ENCODE data around the gene PLA2G4B.

- TF ChIP-seq POLR2A (IDR thresholded peaks at IDR 0.05): no peak
- TF ChIP-seq, protein P1, sequence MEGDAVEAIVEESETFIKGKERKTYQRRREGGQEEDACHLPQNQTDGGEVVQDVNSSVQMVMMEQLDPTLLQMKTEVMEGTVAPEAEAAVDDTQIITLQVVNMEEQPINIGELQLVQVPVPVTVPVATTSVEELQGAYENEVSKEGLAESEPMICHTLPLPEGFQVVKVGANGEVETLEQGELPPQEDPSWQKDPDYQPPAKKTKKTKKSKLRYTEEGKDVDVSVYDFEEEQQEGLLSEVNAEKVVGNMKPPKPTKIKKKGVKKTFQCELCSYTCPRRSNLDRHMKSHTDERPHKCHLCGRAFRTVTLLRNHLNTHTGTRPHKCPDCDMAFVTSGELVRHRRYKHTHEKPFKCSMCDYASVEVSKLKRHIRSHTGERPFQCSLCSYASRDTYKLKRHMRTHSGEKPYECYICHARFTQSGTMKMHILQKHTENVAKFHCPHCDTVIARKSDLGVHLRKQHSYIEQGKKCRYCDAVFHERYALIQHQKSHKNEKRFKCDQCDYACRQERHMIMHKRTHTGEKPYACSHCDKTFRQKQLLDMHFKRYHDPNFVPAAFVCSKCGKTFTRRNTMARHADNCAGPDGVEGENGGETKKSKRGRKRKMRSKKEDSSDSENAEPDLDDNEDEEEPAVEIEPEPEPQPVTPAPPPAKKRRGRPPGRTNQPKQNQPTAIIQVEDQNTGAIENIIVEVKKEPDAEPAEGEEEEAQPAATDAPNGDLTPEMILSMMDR (IDR thresholded peaks at IDR 0.05): no peak
Observed at GRCh38 chr15:41791547-41791937, 47.1 kb upstream of the PLA2G4B start.
